HepG2 (cell line): ENCODE measurements around the gene ABCA4.

Source experiments
- TF ChIP-seq, protein P1 (sequence below): IDR thresholded peaks from 2 replicates; pipeline ENCODE4 v1.6.1; 2012; ENCODE audit warnings: inconsistent platforms
- TF ChIP-seq, protein P2 (sequence below): sonication (generic); formaldehyde crosslinking; IDR thresholded peaks from 2 replicates; pipeline ENCODE4 v1.5.1; 2020; ENCODE audit warnings: missing genetic modification reagents, mild to moderate bottlenecking, borderline replicate concordance

DNA sequence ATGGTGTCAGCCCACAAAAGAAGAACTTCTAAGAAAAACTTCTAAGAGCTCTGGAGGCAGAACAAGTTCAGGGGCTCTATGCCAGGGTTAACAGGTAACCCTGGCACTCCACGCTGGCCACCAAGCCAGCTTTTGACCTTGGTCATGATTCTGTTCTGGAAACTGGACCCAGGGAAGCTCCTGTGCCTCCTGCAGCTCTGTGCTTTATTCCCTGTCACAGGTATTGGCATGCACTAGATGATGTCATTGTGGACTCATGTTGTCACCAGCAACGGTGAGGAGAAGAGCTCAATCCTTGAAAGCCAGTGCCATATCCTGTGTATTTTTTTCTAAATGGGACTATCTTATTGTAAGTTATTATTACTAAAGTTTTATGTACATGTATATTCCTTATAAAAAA, 155.1 kb downstream of the ABCA4 start:
- TF ChIP-seq, protein P1, sequence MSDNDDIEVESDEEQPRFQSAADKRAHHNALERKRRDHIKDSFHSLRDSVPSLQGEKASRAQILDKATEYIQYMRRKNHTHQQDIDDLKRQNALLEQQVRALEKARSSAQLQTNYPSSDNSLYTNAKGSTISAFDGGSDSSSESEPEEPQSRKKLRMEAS = no peak
- TF ChIP-seq, protein P2, sequence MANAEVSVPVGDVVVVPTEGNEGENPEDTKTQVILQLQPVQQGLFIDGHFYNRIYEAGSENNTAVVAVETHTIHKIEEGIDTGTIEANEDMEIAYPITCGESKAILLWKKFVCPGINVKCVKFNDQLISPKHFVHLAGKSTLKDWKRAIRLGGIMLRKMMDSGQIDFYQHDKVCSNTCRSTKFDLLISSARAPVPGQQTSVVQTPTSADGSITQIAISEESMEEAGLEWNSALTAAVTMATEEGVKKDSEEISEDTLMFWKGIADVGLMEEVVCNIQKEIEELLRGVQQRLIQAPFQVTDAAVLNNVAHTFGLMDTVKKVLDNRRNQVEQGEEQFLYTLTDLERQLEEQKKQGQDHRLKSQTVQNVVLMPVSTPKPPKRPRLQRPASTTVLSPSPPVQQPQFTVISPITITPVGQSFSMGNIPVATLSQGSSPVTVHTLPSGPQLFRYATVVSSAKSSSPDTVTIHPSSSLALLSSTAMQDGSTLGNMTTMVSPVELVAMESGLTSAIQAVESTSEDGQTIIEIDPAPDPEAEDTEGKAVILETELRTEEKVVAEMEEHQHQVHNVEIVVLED (CRISPR knock-in tag) = no peak
